K562 (cell line): ENCODE measurements around the gene FANCF. TPM values are rescaled to one million over a fixed set of nuclear protein-coding genes. Genes with fewer than 3 reads are reported as not detected.

Experiments used
- ADNP ChIP-seq: fragments of 200-800 bp; sonication (Bioruptor generic); IDR thresholded peaks from 2 replicates; pipeline ENCODE4 v1.6.1; 2016; ENCODE audit warnings: missing genetic modification characterization, missing compliant biosample characterization
- ARID2 ChIP-seq: fragments of 450-650 bp; IDR thresholded peaks from 2 replicates; pipeline ENCODE4 v1.6.1; 2017; ENCODE audit warnings: antibody characterized with exemption, mild to moderate bottlenecking
- BHLHE40 ChIP-seq: IDR thresholded peaks from 2 replicates; pipeline ENCODE4 v1.6.1; 2011; ENCODE audit warnings: low read length, improper control_type of control experiment
- CEBPB ChIP-seq: fragments of 450-650 bp; IDR thresholded peaks from 2 replicates; pipeline ENCODE4 v1.6.1; 2016; ENCODE audit warnings: missing genetic modification characterization, missing compliant biosample characterization
- DPF2 ChIP-seq: fragments of 450-650 bp; IDR thresholded peaks from 2 replicates; pipeline ENCODE4 v1.6.1; 2016
- EHMT2 ChIP-seq: fragments of 450-650 bp; IDR thresholded peaks from 2 replicates; pipeline ENCODE4 v1.6.1; 2018; ENCODE audit warnings: antibody characterized with exemption
- ETV5 ChIP-seq: sonication (generic); formaldehyde crosslinking; IDR thresholded peaks from 2 replicates; pipeline ENCODE4 v1.4.0; 2020; ENCODE audit warnings: low read depth, mild to moderate bottlenecking, missing genetic modification reagents
- FOS ChIP-seq: IDR thresholded peaks from 3 replicates; pipeline ENCODE4 v1.6.1; 2011; ENCODE audit not compliant: insufficient read length; ENCODE audit errors: extremely low read depth
- GATA2 ChIP-seq: sonication (generic); formaldehyde crosslinking; IDR thresholded peaks from 2 replicates; pipeline ENCODE4 v1.4.0; 2020; ENCODE audit warnings: mild to moderate bottlenecking, missing genetic modification reagents
- HMG20A ChIP-seq: fragments of 450-650 bp; formaldehyde crosslinking; conservative IDR thresholded peaks from 2 replicates; pipeline ENCODE4 v1.4.0; 2020; ENCODE audit warnings: mild to moderate bottlenecking, mixed read lengths
- LCOR ChIP-seq: sonication (generic); formaldehyde crosslinking; IDR thresholded peaks from 2 replicates; pipeline ENCODE4 v1.8.0; 2022; ENCODE audit warnings: mild to moderate bottlenecking, missing genetic modification reagents
- MCM2 ChIP-seq: fragments of 450-650 bp; IDR thresholded peaks from 2 replicates; pipeline ENCODE4 v1.6.1; 2017; ENCODE audit warnings: low read depth, mild to moderate bottlenecking
- MITF ChIP-seq: IDR thresholded peaks from 2 replicates; pipeline ENCODE4 v1.6.1; 2014; ENCODE audit warnings: antibody characterized with exemption
- MYNN ChIP-seq, 2 experiments: sonication (generic); formaldehyde crosslinking in 1 of 2; IDR thresholded peaks; 2 replicates each; pipeline versions ENCODE4 v1.5.0 to v1.6.1; 2016 to 2020; ENCODE audit warnings: antibody characterized with exemption in 1 of 2, missing genetic modification reagents in 1 of 2
- PHTF2 ChIP-seq: fragments of 250-450 bp; sonication (Bioruptor Pico); IDR thresholded peaks from 2 replicates; pipeline ENCODE4 v1.5.0; 2021; ENCODE audit warnings: mild to moderate bottlenecking
- POLR2AphosphoS2 ChIP-seq: IDR thresholded peaks from 2 replicates; pipeline ENCODE4 v1.6.1; 2012; ENCODE audit warnings: low read length, improper control_type of control experiment
- SRSF3 ChIP-seq: fragments of 200-400 bp; formaldehyde crosslinking; IDR thresholded peaks from 2 replicates; pipeline ENCODE4 v1.6.1; 2016; ENCODE audit warnings: mild to moderate bottlenecking, low read length, moderate library complexity; ENCODE audit not compliant: insufficient read depth
- TEAD4 ChIP-seq, 2 experiments: sonication (generic) in 1 of 2; formaldehyde crosslinking in 1 of 2; IDR thresholded peaks; 2 replicates each; pipeline versions ENCODE4 v1.6.1 to v1.8.0; 2012 to 2022; ENCODE audit warnings: borderline replicate concordance in 1 of 2, inconsistent platforms in 1 of 2, low read length in 1 of 2, mild to moderate bottlenecking in 1 of 2, missing genetic modification reagents in 1 of 2
- TRIM28 ChIP-seq: fragments of 450-650 bp; IDR thresholded peaks from 2 replicates; pipeline ENCODE4 v1.6.1; 2017
- XRCC4 ChIP-seq: IDR thresholded peaks from one replicate; pipeline ENCODE4 v1.6.1; 2011; ENCODE audit not compliant: insufficient read depth, insufficient read length; ENCODE audit errors: extremely low read depth
- ZNF41 ChIP-seq: fragments of 250-450 bp; sonication (Bioruptor Pico); conservative IDR thresholded peaks from 2 replicates; pipeline ENCODE4 v1.4.0; 2020; ENCODE audit warnings: mild to moderate bottlenecking
- ZNF584 ChIP-seq: fragments of 200-800 bp; sonication (Bioruptor generic); IDR thresholded peaks from 2 replicates; pipeline ENCODE4 v1.6.1; 2016; ENCODE audit warnings: low read depth, mild to moderate bottlenecking, missing genetic modification characterization, missing compliant biosample characterization
- ZNF780A ChIP-seq: fragments of 250-450 bp; sonication (Bioruptor Pico); IDR thresholded peaks from 2 replicates; pipeline ENCODE4 v1.5.0; 2021; ENCODE audit warnings: mild to moderate bottlenecking
- ZNF79 ChIP-seq: fragments of 250-450 bp; sonication (Bioruptor Pico); IDR thresholded peaks from 2 replicates; pipeline ENCODE4 v1.4.0; 2020; ENCODE audit warnings: low read depth, mild to moderate bottlenecking, moderate library complexity
- polyA plus RNA-seq, 8 experiments: library from polyadenylated mRNA; depleted of rRNA in 4 of 8; stranded (reverse) in 5 of 8; unstranded in 3 of 8; fragments of >200 nt; fragmentation: Nextera tagmentation in 2 of 8; fragmentation: Illumina TruSeq in 1 of 8; extraction: Ambion mirVana in 2 of 8; extraction: Trizol in 1 of 8; gene quantifications; 2 replicates each; pipeline versions ENCODE4 v1.2.1 to v1.2.3, GENCODE V29; 2011 to 2014; ENCODE audit warnings: inconsistent platforms in 1 of 8, missing spikeins in 1 of 8
- total RNA-seq, 7 experiments: library from RNA; depleted of rRNA in 6 of 7; stranded (reverse); fragments of >200 nt in 6 of 7; fragmentation: Illumina TruSeq in 2 of 7; extraction: Trizol in 2 of 7; gene quantifications; 2 replicates each; pipeline versions ENCODE4 v1.2.1 to v1.2.3, GENCODE V29; 2011 to 2021; ENCODE audit warnings: low replicate concordance in 1 of 7
- TF ChIP-seq, protein P1 (sequence below): fragments of 200-800 bp; sonication (Bioruptor generic); IDR thresholded peaks from 2 replicates; pipeline ENCODE4 v1.6.1; 2016; ENCODE audit warnings: missing genetic modification characterization, missing compliant biosample characterization

FANCF gene
- total and polyA plus RNA-seq, 9 of the 15 experiments (the other 6 are each of a cell fraction or from before 2014, with no cell fraction given), result 0.99 to 10.3 (median 7.5) TPM

DNA sequence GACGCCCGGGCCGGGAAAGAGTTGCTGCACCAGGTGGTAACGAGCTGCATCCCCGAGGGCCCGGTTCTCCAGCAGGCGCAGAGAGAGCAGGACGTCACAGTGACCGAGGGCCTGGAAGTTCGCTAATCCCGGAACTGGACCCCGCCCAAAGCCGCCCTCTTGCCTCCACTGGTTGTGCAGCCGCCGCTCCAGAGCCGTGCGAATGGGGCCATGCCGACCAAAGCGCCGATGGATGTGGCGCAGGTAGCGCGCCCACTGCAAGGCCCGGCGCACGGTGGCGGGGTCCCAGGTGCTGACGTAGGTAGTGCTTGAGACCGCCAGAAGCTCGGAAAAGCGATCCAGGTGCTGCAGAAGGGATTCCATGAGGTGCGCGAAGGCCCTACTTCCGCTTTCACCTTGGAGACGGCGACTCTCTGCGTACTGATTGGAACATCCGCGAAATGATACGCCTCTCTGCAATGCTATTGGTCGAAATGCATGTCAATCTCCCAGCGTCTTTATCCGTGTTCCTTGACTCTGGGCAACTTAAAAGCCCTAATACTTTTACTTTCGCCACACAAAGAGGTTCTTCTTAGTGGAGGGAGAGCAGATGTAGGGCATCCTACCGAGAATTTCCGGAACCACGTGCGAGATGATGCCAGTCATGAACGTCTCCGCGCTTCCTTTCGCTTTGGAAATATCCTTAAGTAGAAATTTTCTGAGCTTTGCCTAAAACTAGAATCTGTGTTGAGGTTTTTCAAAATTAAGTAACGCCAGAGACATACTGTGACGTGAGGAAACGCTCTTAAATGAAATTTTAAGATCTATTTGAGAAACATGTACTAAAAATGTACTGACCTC lies at the start of gene FANCF (continued):
- TF ChIP-seq MITF (no peak), LCOR (peak; percentile 74), CEBPB (tag) (no peak), DPF2 (no peak), EHMT2 (no peak; the same call in 1 of the 2 replicates), ADNP (tag) (no peak), GATA2 (no peak), TEAD4 (IDR thresholded peaks at IDR 0.05; ENCODE audit: low read length) (no peak), TEAD4 (CRISPR knock-in tag; IDR thresholded peaks at IDR 0.05; ENCODE audit: borderline replicate concordance) (no peak), ZNF584 (CRISPR knock-in tag) (0 out of 2 replicates have a peak, but pooled peaks have one; percentile 39), XRCC4 (no peak), ZNF41 (no peak), TRIM28 (no peak), BHLHE40 (no peak), HMG20A (CRISPR knock-in tag) (no peak), SRSF3 (no peak), POLR2AphosphoS2 (no peak), ARID2 (no peak), ETV5 (CRISPR knock-in tag) (no peak), ZNF780A (CRISPR knock-in tag) (no peak), FOS (peak; percentile 98), ZNF79 (CRISPR knock-in tag) (no peak), MYNN (IDR thresholded peaks at IDR 0.05) (peak; percentile 98), MYNN (CRISPR knock-in tag; IDR thresholded peaks at IDR 0.05) (no peak), PHTF2 (CRISPR knock-in tag) (no peak), MCM2 (no peak)
- TF ChIP-seq, protein P1, sequence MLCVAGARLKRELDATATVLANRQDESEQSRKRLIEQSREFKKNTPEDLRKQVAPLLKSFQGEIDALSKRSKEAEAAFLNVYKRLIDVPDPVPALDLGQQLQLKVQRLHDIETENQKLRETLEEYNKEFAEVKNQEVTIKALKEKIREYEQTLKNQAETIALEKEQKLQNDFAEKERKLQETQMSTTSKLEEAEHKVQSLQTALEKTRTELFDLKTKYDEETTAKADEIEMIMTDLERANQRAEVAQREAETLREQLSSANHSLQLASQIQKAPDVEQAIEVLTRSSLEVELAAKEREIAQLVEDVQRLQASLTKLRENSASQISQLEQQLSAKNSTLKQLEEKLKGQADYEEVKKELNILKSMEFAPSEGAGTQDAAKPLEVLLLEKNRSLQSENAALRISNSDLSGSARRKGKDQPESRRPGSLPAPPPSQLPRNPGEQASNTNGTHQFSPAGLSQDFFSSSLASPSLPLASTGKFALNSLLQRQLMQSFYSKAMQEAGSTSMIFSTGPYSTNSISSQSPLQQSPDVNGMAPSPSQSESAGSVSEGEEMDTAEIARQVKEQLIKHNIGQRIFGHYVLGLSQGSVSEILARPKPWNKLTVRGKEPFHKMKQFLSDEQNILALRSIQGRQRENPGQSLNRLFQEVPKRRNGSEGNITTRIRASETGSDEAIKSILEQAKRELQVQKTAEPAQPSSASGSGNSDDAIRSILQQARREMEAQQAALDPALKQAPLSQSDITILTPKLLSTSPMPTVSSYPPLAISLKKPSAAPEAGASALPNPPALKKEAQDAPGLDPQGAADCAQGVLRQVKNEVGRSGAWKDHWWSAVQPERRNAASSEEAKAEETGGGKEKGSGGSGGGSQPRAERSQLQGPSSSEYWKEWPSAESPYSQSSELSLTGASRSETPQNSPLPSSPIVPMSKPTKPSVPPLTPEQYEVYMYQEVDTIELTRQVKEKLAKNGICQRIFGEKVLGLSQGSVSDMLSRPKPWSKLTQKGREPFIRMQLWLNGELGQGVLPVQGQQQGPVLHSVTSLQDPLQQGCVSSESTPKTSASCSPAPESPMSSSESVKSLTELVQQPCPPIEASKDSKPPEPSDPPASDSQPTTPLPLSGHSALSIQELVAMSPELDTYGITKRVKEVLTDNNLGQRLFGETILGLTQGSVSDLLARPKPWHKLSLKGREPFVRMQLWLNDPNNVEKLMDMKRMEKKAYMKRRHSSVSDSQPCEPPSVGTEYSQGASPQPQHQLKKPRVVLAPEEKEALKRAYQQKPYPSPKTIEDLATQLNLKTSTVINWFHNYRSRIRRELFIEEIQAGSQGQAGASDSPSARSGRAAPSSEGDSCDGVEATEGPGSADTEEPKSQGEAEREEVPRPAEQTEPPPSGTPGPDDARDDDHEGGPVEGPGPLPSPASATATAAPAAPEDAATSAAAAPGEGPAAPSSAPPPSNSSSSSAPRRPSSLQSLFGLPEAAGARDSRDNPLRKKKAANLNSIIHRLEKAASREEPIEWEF (CRISPR knock-in tag), result no peak
